ENCODE data around the gene OSCP1. TPM values are rescaled to one million over a fixed set of nuclear protein-coding genes. Genes with fewer than 3 reads are reported as not detected.

Gene OSCP1
- total and polyA plus RNA-seq, 2 donors (not counting 3 experiments of a cell fraction or from before 2014, with no cell fraction given), result 4.6 to 8.3 TPM

GRCh38 chr1:36380782-36381181, 69.5 kb downstream of the OSCP1 start:
- Histone ChIP-seq H3K4me3 (replicated peaks in 1 of 3; ENCODE audit: insufficient read depth in 1 of 3, low read depth in 1 of 3, low read length in 3 of 3) (no peak overlapping the region), H4K20me1 (replicated peaks; ENCODE audit: control insufficient read depth, extremely low read depth, insufficient read depth, low read length) (no peaks in the 10 kb centered on the region), H3K36me3 (ENCODE audit: control insufficient read depth in 2 of 2, extremely low read depth in 1 of 2, insufficient read depth in 2 of 2, low read length in 2 of 2) (peaks cover 0 to 1% of the 10 kb centered on the region in 2 experiments), H3K9ac (replicated peaks; ENCODE audit: extremely low read depth, insufficient read depth, low read length) (no peak overlapping the region), H2AFZ (ENCODE audit: low read depth, low read length) (no peak overlapping the region), H3K27ac (ENCODE audit: insufficient read depth, low read depth, low read length) (no peak overlapping the region), H3K4me2 (ENCODE audit: insufficient read depth, low read length) (no peak overlapping the region), H3K9me3 (replicated peaks; ENCODE audit: control insufficient read depth, insufficient read depth, low read length) (no peaks in the 10 kb centered on the region), H3K4me1 (ENCODE audit: control insufficient read depth, extremely low read depth, insufficient read depth, low read length) (peaks cover 19% of the 10 kb centered on the region), H3K9me1 (replicated peaks; ENCODE audit: control insufficient read depth, extremely low read depth, insufficient read depth, low read length) (no peaks in the 10 kb centered on the region), H3K79me2 (ENCODE audit: control insufficient read depth, insufficient read depth, low read length) (peaks cover 83% of the 10 kb centered on the region), H3K27me3 (ENCODE audit: control insufficient read depth in 2 of 2, insufficient read depth in 2 of 2, low read length in 2 of 2) (no peaks in the 10 kb centered on the region)
- FAIRE-seq, result no peak
- POLR2A ChIA-PET, result no interaction called here
- dilution Hi-C loops (cut with MboI; ENCODE audit: extremely low pct_ligation_motif_present, low sequenced_read_pairs) (no loop called here), intact Hi-C loops (cut with micrococcal nuclease) (no loop called here)
- CTCF ChIA-PET, result no interaction called here
- no peak for TF ChIP-seq MAX (IDR thresholded peaks at IDR 0.05; ENCODE audit: insufficient read depth, insufficient read length)
- TF ChIP-seq JUN (IDR thresholded peaks at IDR 0.05; ENCODE audit: borderline replicate concordance, insufficient read depth, insufficient read length, low read depth), result no peak
- no peak for TF ChIP-seq EZH2 (IDR thresholded peaks at IDR 0.05; ENCODE audit: borderline replicate concordance, low read depth, low read length, severe bottlenecking)
- no peak for TF ChIP-seq GATA2 (IDR thresholded peaks at IDR 0.05; ENCODE audit: insufficient read depth, insufficient read length, low read depth, low read length)
- TF ChIP-seq CTCF (IDR thresholded peaks at IDR 0.05; ENCODE audit: extremely low read depth in 1 of 2, insufficient read depth in 1 of 2, low read depth in 1 of 2, low read length in 2 of 2), result no peak
- no peak for TF ChIP-seq POLR2A (IDR thresholded peaks at IDR 0.05; ENCODE audit: low read depth, low read length)
- no peak for TF ChIP-seq MYC (IDR thresholded peaks at IDR 0.05; ENCODE audit: low read depth, low read length)
- TF ChIP-seq FOS (IDR thresholded peaks at IDR 0.05; ENCODE audit: borderline replicate concordance, insufficient read depth, low read length), result no peak
- no peak for TF ChIP-seq POLR2AphosphoS5 (IDR thresholded peaks at IDR 0.05; ENCODE audit: insufficient read depth, low read depth, low read length)
- DNase-seq (ENCODE audit: low read depth, low spot score), result no peak
- no TSS peak for BruUV-seq (replicated peaks)

Measured in endothelial cell of umbilical vein (primary cell).